Pancreas (tissue), 10 donors: ENCODE results near the gene PLB1. TPM values are rescaled to one million over a fixed set of nuclear protein-coding genes. Genes with fewer than 3 reads are reported as not detected.

Experiments
- ATAC-seq, 4 donors: fragments of 200-7000 bp; cut with Tn5 transposase; one replicate each; pipeline versions ENCODE4 v1.8.0 to v1.9.1; 2020; ENCODE audit warnings: mild to moderate bottlenecking in 4 of 4, moderate library complexity in 4 of 4
- DNase-seq, 6 donors: peaks; one replicate each; pipeline ENCODE4 v3.0.0-alpha.2; 2020
- FAIRE-seq: peaks from 2 replicates; lab custom pipeline; 2012; peaks lifted over from hg19 to GRCh38; lab: Jason Lieb, UNC
- H3K27ac ChIP-seq, 4 donors: fragments of 200-600 bp; sonication (generic); 1 replicate in 3 of 4; 2 replicates in 1 of 4; pipeline versions ENCODE4 v1.5.0 to v1.8.0; 2020
- H3K27me3 ChIP-seq, 4 donors: fragments of 200-600 bp; one replicate each; pipeline ENCODE4 v1.8.0; 2021
- H3K36me3 ChIP-seq, 3 donors: fragments of 200-600 bp; sonication (generic) in 1 of 3; one replicate each; pipeline versions ENCODE4 v1.5.0 to v1.8.0; 2020 to 2021
- H3K4me1 ChIP-seq, 3 donors: fragments of 200-600 bp; one replicate each; pipeline ENCODE4 v1.8.0; 2021
- H3K4me3 ChIP-seq, 4 donors: fragments of 200-600 bp; sonication (generic) in 2 of 4; one replicate each; pipeline versions ENCODE4 v1.5.0 to v1.8.0; 2020 to 2021
- H3K9me3 ChIP-seq, 4 donors: fragments of 200-600 bp; one replicate each; pipeline ENCODE4 v1.8.0; 2021
- WGBS, 2 donors: extraction: QIAGEN DNeasy Blood & Tissue Kit; methylation state at CpG; one replicate each; pipeline ENCODE4 v1.1.7; 2013; 5-methylcytosine and 5-hydroxymethylcytosine counted together
- intact Hi-C, 3 donors: fragments of 100-400 bp; cut with DNase I; formaldehyde crosslinking; loops; one replicate each; pipeline versions ENCODE4 v1.11.1 to v1.14.2; 2022
- polyA plus RNA-seq, 2 donors: library from polyadenylated mRNA; stranded (reverse); fragments of 200-250 nt; gene quantifications; one replicate each; pipeline ENCODE4 v1.2.3, GENCODE V29; 2013
- total RNA-seq, 6 donors: library from RNA; stranded (reverse); fragmentation: NEBNext Ultra II Directional in 4 of 6; extraction: Animal tissue kit (Norgen Biotek cat#: 25700) in 4 of 6; gene quantifications; one replicate each; pipeline versions ENCODE4 v1.2.1 to v1.2.4, GENCODE V29; 2021 to 2023
- TF ChIP-seq, protein P1 (sequence below), 4 donors: fragments of 200-600 bp; sonication (generic) in 3 of 4; IDR thresholded peaks; one replicate each; pipeline versions ENCODE4 v1.5.0 to v1.8.0; 2021; ENCODE audit warnings: antibody characterized with exemption in 4 of 4
- donor health status: healthy with polysubstance abuse.
- donor health status: DM: no; HTN: no; CAD: no; lungs with moderate emphysema.
- donor health status: DM: no; HTN: no; CAD: no.
- donor health status: control.
- donor health status: control.
- donor health status: Bipolar disorder and iron deficiency.
- donor health status: DM: yes; HTN: yes; CAD: no.
- donor health status: DM: no; HTN: no; CAD: no.
- donor health status: DM: no; HTN: no; CAD: no.
- donor health status: DM: yes; HTN: yes; CAD: no.

The PLB1 gene
- total and polyA plus RNA-seq, 8 donors = 0.16 to 2.4 (median 0.93) TPM

DNA sequence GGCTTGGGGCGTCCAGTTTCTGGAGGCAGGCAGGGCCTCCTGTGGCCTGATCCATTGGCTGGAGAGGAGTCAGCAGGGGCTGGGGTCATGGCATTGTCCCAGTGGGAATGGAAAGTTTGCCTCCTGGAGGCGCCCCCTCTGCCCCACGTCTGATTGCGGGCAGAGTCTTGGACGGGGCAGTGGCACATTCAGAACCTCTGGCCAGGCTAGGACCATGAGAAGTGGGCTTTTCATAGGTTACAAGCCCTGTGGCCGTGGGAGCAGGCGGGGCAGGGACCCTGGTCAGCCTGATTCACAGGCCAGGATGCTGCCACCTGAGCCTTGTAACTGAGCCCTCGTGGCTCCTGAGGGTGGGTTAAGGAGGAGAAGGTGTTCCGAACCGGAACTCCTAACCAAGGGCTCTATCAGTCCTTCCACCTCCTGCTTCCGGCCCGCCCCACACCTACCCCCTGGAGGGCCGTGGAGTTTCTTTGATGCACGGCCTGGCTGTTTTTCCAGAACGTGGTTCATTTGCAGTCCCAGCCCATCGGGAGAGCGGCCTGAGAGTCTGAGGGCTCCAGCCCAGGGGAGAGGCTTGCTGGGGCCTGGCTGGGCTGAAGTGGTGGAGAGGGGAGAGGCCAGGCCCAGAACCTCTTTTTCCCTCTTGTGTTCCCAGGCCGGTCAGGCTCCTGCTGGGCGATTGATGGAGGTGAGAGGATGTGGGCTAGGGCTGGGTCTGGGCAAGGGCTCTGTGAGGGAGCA lies 43.9 kb upstream of the PLB1 start:
- Histone ChIP-seq H3K4me3 (no peak overlapping the region), H3K27ac (no peak overlapping the region), H3K4me1 (no peaks in the 10 kb centered on the region), H3K36me3 (no peaks in the 10 kb centered on the region), H3K27me3 (no peaks in the 10 kb centered on the region), H3K9me3 (no peaks in the 10 kb centered on the region)
- TF ChIP-seq, protein P1, sequence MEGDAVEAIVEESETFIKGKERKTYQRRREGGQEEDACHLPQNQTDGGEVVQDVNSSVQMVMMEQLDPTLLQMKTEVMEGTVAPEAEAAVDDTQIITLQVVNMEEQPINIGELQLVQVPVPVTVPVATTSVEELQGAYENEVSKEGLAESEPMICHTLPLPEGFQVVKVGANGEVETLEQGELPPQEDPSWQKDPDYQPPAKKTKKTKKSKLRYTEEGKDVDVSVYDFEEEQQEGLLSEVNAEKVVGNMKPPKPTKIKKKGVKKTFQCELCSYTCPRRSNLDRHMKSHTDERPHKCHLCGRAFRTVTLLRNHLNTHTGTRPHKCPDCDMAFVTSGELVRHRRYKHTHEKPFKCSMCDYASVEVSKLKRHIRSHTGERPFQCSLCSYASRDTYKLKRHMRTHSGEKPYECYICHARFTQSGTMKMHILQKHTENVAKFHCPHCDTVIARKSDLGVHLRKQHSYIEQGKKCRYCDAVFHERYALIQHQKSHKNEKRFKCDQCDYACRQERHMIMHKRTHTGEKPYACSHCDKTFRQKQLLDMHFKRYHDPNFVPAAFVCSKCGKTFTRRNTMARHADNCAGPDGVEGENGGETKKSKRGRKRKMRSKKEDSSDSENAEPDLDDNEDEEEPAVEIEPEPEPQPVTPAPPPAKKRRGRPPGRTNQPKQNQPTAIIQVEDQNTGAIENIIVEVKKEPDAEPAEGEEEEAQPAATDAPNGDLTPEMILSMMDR (IDR thresholded peaks at IDR 0.05) = no peak
- intact Hi-C loops = loop anchor here in 1 of 3 donors (10.0 kb wide), 1 partner anchor 737 kb away; no protein-coding TSS in a partner anchor
- ATAC-seq = no peak
- 83 to 94% methylated on average over 17 to 19 of the region's 19 CpGs for WGBS, 2 donors
- FAIRE-seq = no peak
- peak in 1 of 6 donors; percentile 61 for DNase-seq

DNA sequence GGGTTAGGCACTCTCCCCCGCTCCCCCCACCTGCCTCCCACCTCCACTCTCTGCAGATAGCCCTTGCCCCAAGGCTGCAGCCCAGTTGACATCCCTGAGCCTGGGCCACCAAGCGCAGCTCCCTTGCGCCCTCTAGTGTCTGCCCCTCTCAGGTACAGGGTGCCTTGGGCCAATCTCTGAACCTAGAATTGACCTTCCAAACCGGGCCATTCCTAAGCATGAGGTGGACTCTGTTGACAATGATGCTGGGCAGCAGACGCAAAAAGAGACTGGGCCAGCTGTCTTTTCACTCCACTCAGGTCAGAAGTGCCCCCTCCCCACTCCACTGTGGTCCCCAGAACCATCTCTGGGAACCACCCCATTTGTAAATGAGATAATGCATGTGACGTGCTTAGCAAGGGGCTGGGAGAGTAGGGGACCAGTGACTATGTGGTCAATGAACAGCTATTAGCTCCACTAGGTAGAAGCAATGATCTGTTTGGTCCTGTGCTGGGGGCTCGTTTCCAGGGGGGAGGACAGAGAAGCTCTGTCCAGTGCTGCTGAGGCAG lies 43.3 kb upstream of the PLB1 start:
- Histone ChIP-seq H3K4me3 (no peak overlapping the region), H3K27ac (no peak overlapping the region), H3K9me3 (no peaks in the 10 kb centered on the region), H3K4me1 (no peaks in the 10 kb centered on the region), H3K27me3 (no peaks in the 10 kb centered on the region), H3K36me3 (no peaks in the 10 kb centered on the region)
- 27% methylated on average over 7 of the region's 7 CpGs for WGBS, 2 donors
- DNase-seq (peak; percentile 58 to 93 (median 77)), FAIRE-seq (no peak), ATAC-seq (peak; percentile 88 to 94 (median 94))
- intact Hi-C loops = loop anchor here in 1 of 3 donors (10.0 kb wide), 1 partner anchor 738 kb away; no protein-coding TSS in a partner anchor
- TF ChIP-seq, protein P1 (IDR thresholded peaks at IDR 0.05) = peak; percentile 78 to 92 (median 88)

DNA sequence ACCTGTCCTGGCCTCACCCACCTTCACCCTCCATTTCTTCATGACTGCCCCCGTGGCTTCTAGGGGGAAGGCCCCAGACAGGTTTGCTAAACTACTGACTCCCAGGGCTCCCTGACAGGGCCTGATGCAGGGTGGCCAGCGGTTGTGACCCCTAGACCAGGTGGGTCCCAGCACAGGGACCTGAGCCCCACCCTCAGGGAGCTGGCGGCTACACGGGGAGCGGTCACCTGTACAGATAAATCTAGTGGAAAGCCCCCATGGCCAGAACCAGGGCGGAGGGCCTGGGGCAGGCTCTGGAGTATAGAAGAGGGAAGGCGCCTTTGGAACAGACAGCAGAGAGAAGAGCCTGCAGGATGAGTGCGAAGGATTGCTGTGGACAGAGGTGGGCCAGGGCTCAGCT lies 42.5 kb upstream of the PLB1 start:
- FAIRE-seq (no peak), ATAC-seq (no peak), DNase-seq (peak in 1 of 6 donors; percentile 57)
- H3K4me3 ChIP-seq = no peak overlapping the region
- H3K4me1 ChIP-seq = no peaks in the 10 kb centered on the region
- WGBS, 2 donors = 84 to 90% methylated on average over 8 of the region's 8 CpGs
- no peaks in the 10 kb centered on the region for H3K36me3 ChIP-seq
- H3K27ac ChIP-seq = no peak overlapping the region
- TF ChIP-seq, protein P1 (IDR thresholded peaks at IDR 0.05) = no peak
- H3K27me3 ChIP-seq = no peaks in the 10 kb centered on the region
- intact Hi-C loops = loop anchor here in 1 of 3 donors (10.0 kb wide), 1 partner anchor 739 kb away; no protein-coding TSS in a partner anchor
- no peaks in the 10 kb centered on the region for H3K9me3 ChIP-seq

DNA sequence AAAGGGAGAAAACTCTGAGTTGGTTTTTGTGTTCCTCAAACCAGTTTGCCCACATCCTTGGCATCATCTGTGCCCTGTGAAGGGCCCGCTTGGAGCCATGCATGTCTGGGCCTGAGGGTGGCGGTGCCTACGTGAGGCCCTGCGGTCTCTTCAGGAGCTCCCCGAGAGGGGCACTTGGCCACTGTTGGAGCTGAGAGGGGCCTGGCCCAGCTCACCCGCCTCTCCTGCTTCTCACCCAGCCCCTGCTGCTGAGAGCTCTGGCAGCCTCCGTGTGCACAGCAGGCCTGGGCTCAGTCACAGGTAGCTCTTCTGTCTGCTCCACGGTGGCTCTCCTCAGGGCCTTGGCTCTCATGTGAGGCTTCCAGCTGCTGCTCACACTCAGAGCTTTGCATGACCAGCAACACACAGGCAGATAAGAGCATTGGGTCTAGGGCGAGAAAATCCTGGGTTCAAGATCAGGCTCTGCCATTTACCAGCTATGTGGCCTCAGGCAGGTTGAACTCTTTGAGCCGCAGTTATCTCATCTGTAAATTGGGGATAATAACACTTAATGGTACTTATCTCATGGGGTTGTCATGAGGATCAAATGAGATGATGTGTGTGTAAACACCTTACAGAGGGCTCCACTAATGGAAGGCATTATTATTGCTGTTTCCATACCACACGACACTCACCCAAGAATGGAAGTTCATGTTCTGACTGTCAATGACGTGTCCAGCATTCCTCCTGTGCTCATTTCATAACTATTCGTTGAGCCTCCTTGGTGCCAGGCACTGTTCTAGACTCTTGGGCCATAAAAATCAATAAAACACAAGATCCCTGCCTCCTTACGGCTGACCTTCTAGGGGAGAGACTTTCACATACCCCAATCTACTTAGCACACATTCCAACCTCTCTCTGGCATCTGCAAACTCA lies 41.6 kb upstream of the PLB1 start:
- peak in 1 of 6 donors; percentile 35 for DNase-seq
- 83 to 86% methylated on average over 13 to 14 of the region's 14 CpGs for WGBS, 2 donors
- H3K9me3 ChIP-seq = no peaks in the 10 kb centered on the region
- TF ChIP-seq, protein P1 (IDR thresholded peaks at IDR 0.05) = no peak
- H3K4me3 ChIP-seq = no peak overlapping the region
- FAIRE-seq = no peak
- intact Hi-C loops = loop anchor here in 1 of 3 donors (10.0 kb wide), 1 partner anchor 739 kb away; no protein-coding TSS in a partner anchor
- peak in 1 of 4 donors; percentile 21 for ATAC-seq
- H3K27ac ChIP-seq = no peak overlapping the region
- no peaks in the 10 kb centered on the region for H3K27me3 ChIP-seq
- no peaks in the 10 kb centered on the region for H3K36me3 ChIP-seq
- H3K4me1 ChIP-seq = no peaks in the 10 kb centered on the region
